Loucy (cell line): Measurements from ENCODE around the gene SSH2.
"Not testable (repeated sequence)": the region's sequence is repeated elsewhere in the genome, so short reads cannot be mapped to it uniquely, and the experiment has no call there.

Experiments
- H2AFZ ChIP-seq: fragments of 200-600 bp; sonication (generic); 2 replicates; pipeline ENCODE4 v1.6.0; 2016; ENCODE audit warnings: antibody characterized with exemption, mild to moderate bottlenecking, low read length, moderate library complexity
- H3F3A ChIP-seq: fragments of 200-600 bp; 2 replicates; pipeline ENCODE4 v1.6.0; 2016; ENCODE audit warnings: antibody characterized with exemption, low read depth, mild to moderate bottlenecking
- H3K27me3 ChIP-seq: fragments of 200-600 bp; sonication (generic); 2 replicates; pipeline ENCODE4 v1.6.1; 2014; ENCODE audit warnings: low read length, mild to moderate bottlenecking; ENCODE audit not compliant: insufficient read depth, poor library complexity, severe bottlenecking
- H3K36me3 ChIP-seq: fragments of 200-600 bp; sonication (generic); 2 replicates; pipeline ENCODE4 v1.6.1; 2016; ENCODE audit warnings: low read length; ENCODE audit not compliant: insufficient read depth
- H3K4me1 ChIP-seq: fragments of 200-600 bp; sonication (generic); 2 replicates; pipeline ENCODE4 v1.5.1; 2014; ENCODE audit warnings: low read length, mild to moderate bottlenecking; ENCODE audit not compliant: insufficient read depth, poor library complexity, severe bottlenecking
- H3K4me2 ChIP-seq: fragments of 200-600 bp; sonication (generic); 2 replicates; pipeline ENCODE4 v1.6.0; 2014; ENCODE audit warnings: antibody characterized with exemption, low read length, low read depth, mild to moderate bottlenecking; ENCODE audit not compliant: poor library complexity, severe bottlenecking
- H3K4me3 ChIP-seq: fragments of 200-600 bp; sonication (generic); 2 replicates; pipeline ENCODE4 v1.5.1; 2014; ENCODE audit warnings: low read length, mild to moderate bottlenecking, mixed read lengths; ENCODE audit not compliant: poor library complexity, severe bottlenecking
- H3K79me2 ChIP-seq: fragments of 200-600 bp; sonication (generic); 2 replicates; pipeline ENCODE4 v1.6.1; 2014; ENCODE audit warnings: low read length; ENCODE audit not compliant: insufficient read depth
- H3K9ac ChIP-seq: fragments of 200-600 bp; sonication (generic); 2 replicates; pipeline ENCODE4 v1.6.0; 2014; ENCODE audit warnings: mild to moderate bottlenecking, low read depth, low read length, moderate library complexity; ENCODE audit not compliant: poor library complexity, severe bottlenecking
- H3K9me2 ChIP-seq: fragments of 200-600 bp; sonication (generic); replicated peaks from 2 replicates; pipeline ENCODE4 v1.6.1; 2016; ENCODE audit warnings: low read depth, low read length, mixed read lengths
- H3K9me3 ChIP-seq: fragments of 200-600 bp; sonication (generic); 2 replicates; pipeline ENCODE4 v1.6.1; 2014; ENCODE audit warnings: mild to moderate bottlenecking, antibody characterized with exemption, low read length, low read depth; ENCODE audit not compliant: insufficient read depth
- H4K20me1 ChIP-seq: fragments of 200-600 bp; sonication (generic); 2 replicates; pipeline ENCODE4 v1.6.0; 2014; ENCODE audit warnings: antibody characterized with exemption, low read length, mild to moderate bottlenecking; ENCODE audit not compliant: insufficient read depth, poor library complexity, severe bottlenecking
- CTCF ChIP-seq: fragments of 200-600 bp; sonication (generic); conservative IDR thresholded peaks from 2 replicates; pipeline ENCODE4 v1.5.1; 2014; ENCODE audit warnings: mild to moderate bottlenecking, antibody characterized with exemption, low read length
- EZH2phosphoT487 ChIP-seq: fragments of 200-600 bp; IDR thresholded peaks from 2 replicates; pipeline ENCODE4 v1.6.1; 2018; ENCODE audit warnings: antibody characterized with exemption, mild to moderate bottlenecking, moderate library complexity, borderline replicate concordance

The SSH2 gene

GRCh38 chr17:29945281-29945680 is 15.3 kb upstream of the SSH2 start:
- Histone ChIP-seq H3F3A (no peaks in the 10 kb centered on the region), H3K27me3 (no peaks in the 10 kb centered on the region), H3K4me3 (no peak overlapping the region), H3K36me3 (no peaks in the 10 kb centered on the region), H3K9me3 (no peaks in the 10 kb centered on the region), H2AFZ (no peak overlapping the region), H3K4me2 (no peak overlapping the region), H3K9ac (no peak overlapping the region), H3K4me1 (peaks cover 5% of the 10 kb centered on the region), H3K79me2 (no peaks in the 10 kb centered on the region), H4K20me1 (no peaks in the 10 kb centered on the region), H3K9me2 (no peaks in the 10 kb centered on the region)
- TF ChIP-seq EZH2phosphoT487 = no peak

- Histone ChIP-seq H3K4me3 (no peak within 1 kb of the TSS), H3K9me3 (no peaks in the 10 kb centered on the region), H4K20me1 (no peaks in the 10 kb centered on the region), H3F3A (no peaks in the 10 kb centered on the region), H3K9me2 (no peaks in the 10 kb centered on the region), H3K4me2 (no peak within 1 kb of the TSS), H2AFZ (no peak within 1 kb of the TSS), H3K79me2 (no peaks in the 10 kb centered on the region), H3K9ac (no peak within 1 kb of the TSS), H3K27me3 (no peaks in the 10 kb centered on the region), H3K4me1 (no peaks in the 10 kb centered on the region), H3K36me3 (no peaks in the 10 kb centered on the region)
- TF ChIP-seq CTCF (no peak), EZH2phosphoT487 (no peak)
These were observed 11.3 kb upstream of the SSH2 start, which contains the start of gene EFCAB5 for GRCh38 chr17:29941334-29941733. EFCAB5 (plus strand) TSS chr17:29941634; CDS start chr17:29941797, 163 bp downstream.

- Histone ChIP-seq H2AFZ (no peak overlapping the region), H3K27me3 (no peaks in the 10 kb centered on the region), H3K9ac (no peak overlapping the region), H3K36me3 (no peaks in the 10 kb centered on the region), H3K4me1 (peaks cover 3% of the 10 kb centered on the region), H3F3A (no peaks in the 10 kb centered on the region), H3K9me2 (no peaks in the 10 kb centered on the region), H3K79me2 (no peaks in the 10 kb centered on the region), H3K4me2 (no peak overlapping the region), H4K20me1 (no peaks in the 10 kb centered on the region), H3K9me3 (no peaks in the 10 kb centered on the region), H3K4me3 (no peak overlapping the region)
- TF ChIP-seq CTCF (no peak), EZH2phosphoT487 (no peak)
These were observed 6.7 kb upstream of the SSH2 start for GRCh38 chr17:29936724-29937123.

GRCh38 chr17:29935909-29936308 is 5.9 kb upstream of the SSH2 start:
- H4K20me1 ChIP-seq, H3K9me3 ChIP-seq, H3K9ac ChIP-seq, H3K27me3 ChIP-seq, H3K4me3 ChIP-seq, H3K4me1 ChIP-seq, H3K9me2 ChIP-seq, H3F3A ChIP-seq, H2AFZ ChIP-seq, H3K4me2 ChIP-seq, H3K79me2 ChIP-seq, H3K36me3 ChIP-seq: not testable (repeated sequence)
